DMS79 treated with DMSO at 0.1 percent for 48 hours (cell line): ENCODE data around the gene MAST4.

ENCODE experiments used
- DNase-seq: peaks from one replicate; lab custom pipeline; 2025; lab: John Stamatoyannopoulos, UW

MAST4 gene

DNA sequence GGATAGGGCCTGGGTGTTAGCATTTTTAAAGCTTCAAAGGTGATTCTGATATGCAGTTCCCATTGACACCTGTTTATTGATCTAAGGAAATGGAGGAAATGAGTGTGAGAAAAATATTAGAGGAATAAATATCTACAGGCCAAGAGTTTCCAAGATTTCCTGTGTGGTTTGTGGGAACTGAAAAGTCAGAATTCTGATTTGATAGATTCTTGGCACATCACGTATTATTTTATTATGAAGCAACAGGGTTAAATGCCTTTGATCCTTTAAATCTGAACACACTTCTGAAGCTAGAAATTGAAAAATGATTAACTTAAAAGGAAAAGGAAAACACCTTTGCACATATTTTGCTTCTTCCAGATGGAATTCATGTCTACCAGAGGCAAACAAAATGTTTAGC is 486.7 kb downstream of the MAST4 start:
- DNase-seq, result no peak

GRCh38 chr5:67085616-67086015 is 489.4 kb downstream of the MAST4 start:
- peak; percentile 47 for DNase-seq

DNA sequence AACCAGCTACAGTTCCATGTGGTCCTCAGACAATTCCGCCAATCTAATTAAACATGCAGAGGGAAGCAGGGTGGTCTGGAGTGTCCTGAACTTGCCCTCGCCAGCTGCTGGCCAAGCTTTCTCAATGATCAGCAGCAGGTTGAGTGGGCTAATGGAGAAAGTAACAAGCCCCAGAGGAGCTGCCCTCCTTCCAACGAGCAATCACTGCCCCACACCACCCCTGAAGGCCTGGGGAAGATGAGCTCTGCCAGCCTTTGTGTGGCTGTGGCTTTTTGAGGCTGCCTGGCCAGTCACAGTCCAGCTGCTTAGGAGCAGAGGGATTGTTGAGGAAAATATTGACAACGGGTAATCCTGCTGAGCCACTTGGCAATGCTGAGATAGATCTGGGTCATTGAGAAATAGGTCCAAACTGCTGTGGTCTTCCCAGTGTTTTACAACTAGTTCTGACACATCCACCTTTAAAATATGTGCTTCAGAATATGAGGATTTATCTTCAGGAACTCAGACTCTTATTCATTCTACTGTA is 493.1 kb downstream of the MAST4 start:
- DNase-seq, result peak; percentile 9

DNA sequence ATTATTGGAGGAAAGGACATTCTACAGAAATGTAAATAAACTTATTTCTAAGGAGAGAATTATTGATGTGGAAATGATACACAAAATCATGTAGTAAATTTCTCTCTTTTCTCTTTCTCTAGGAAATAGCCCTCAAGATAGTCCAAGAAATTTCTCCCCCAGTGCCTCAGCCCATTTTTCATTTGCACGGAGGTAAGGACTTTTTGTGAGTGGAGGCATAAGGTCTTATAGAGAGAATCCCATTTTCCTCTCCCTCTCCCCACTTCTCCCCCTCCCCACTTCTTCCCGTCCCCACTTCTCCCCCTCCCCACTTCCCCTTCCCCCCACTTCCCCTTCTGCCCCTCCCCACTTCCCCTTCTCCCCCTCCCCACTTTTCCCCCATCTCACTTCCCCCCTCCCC is 493.8 kb downstream of the MAST4 start:
- DNase-seq, result no peak

GRCh38 chr5:67090593-67090992 is 494.4 kb downstream of the MAST4 start:
- DNase-seq, result no peak

GRCh38 chr5:67092535-67092934 is 496.3 kb downstream of the MAST4 start:
- no peak for DNase-seq

DNA sequence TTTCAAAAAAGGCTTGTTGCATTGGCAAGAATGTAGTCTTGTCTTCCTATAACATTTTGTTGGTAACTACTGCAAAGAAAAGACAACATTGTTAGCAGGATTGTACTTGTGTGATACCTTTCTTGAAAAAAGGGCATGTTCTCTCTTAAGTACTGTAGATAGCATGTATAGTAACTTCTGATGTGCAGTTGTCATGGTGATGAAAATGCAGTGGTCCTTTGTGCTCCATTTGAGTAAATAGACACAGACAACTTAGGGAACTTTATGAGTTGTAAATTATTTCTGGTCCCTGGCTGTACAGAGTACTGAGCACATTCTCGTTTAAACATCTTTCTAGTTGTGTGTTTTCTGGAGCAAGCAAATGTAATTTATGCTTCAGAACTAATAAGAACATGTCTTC is 497.1 kb downstream of the MAST4 start:
- no peak for DNase-seq

DNA sequence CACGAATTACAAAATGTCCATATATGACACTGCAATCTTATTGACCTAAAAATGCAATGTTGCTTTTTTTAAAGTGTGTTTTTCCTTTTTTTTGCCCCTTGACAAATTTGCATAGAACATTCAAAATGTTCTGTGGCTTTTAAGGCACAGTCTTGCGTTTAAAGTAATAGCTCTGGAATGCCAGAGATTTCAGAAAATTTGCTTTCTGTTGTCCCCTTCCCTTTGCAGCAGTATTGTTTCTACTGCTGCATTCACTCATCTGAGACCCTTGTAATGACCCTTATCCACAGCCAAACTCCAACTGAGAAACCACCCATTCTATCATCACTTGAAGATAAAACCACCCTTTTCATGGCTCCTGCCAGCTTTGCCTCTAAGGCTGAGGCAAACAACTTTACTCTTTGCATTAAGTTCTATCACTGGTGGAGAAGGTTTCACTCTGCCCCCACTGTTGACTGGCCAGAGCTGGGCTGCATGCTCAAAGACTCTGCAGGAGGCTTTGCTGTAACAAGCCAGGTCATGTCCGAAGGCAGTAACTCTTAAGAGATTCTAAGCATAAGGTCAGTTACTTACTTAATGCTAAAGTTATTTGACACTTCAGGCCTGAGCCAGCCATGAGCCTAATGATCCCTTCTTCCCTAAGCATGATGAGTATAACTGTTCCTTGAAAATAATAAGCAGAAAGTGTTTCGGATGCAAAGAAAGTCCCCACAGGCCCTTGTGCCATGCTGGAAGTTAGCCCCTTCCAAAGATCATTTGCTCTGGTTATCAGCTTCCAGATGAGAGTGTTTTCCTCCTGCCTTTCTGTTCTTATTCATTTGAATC is 498.5 kb downstream of the MAST4 start:
- DNase-seq, result no peak

- no peak for DNase-seq
Measured at GRCh38 chr5:67095346-67096171, 499.4 kb downstream of the MAST4 start.

DNA sequence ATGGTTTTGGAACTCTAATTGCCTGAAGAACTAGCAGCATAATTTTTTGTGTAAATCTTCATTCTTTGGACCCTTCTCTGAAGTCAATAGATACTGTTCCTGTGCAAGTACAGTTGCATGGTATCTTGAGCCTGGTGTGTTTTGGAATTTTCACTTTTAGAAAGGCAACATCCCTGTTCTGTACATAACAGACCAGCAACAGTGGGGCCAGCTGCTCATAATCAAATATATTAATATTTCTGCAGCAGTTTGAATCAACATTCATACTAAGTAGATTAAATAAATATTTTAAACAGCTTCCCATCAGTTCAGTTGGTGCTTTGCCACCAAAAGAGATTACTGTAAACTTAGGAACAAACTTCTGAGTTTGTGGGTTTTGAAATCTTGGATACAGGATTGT is 502.5 kb downstream of the MAST4 start:
- DNase-seq, result no peak

DNA sequence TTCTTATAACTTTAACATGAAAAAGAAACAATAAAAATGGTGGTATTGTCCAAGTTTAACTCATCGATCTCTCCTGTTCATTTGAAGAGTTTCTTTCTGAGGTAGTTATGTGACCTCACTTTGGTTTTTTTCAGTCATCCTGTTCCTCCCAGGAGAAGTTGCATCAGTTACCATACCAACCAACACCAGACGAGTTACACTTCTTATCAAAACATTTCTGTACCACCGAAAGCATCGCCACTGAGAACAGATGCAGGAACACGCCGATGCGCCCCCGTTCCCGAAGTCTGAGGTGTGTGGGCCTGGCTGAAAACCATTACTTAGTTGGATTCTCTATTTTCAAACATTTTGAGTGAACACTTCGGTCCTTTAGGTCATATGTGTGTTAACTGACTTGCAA is 504.1 kb downstream of the MAST4 start:
- DNase-seq, result no peak

GRCh38 chr5:67102708-67103107 is 506.5 kb downstream of the MAST4 start:
- DNase-seq, result no peak

DNA sequence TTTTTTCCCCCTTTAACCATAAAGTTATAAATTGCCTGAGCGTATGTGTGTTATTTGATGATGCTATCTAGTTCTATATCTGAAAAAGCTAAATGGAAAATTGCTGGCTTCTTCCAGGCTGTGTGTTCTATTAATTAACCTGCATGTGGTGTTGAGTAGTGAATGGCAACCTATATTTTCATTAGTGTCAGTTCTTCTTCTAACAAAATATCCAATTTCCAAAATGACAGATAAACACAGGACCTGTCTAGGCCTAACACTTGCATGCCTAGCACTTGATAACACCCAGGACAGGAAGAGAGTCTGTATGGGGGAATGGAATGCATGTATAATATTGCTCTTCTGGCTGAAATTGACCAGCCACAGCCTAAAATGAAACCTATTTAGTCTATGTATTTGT is 508.7 kb downstream of the MAST4 start:
- DNase-seq, result no peak

DNA sequence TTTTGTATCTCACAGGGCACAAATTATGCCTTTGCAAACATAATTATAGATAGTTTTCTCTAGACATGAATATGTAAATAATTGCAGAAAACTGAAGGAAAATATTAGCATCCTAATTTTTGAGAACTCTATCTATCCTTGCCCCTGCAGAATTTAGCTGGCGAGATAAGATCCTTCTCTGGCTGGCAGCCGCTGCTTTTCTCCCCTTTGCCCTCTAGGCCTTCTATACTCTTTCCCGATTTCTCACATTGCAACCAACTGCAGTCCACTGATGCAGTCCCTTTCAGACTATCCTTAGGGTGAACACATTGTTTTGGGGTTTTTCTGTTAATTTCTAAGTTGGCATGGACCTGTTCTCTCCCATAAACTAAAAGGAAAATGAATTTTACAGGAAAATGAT is 509.1 kb downstream of the MAST4 start:
- no peak for DNase-seq

DNA sequence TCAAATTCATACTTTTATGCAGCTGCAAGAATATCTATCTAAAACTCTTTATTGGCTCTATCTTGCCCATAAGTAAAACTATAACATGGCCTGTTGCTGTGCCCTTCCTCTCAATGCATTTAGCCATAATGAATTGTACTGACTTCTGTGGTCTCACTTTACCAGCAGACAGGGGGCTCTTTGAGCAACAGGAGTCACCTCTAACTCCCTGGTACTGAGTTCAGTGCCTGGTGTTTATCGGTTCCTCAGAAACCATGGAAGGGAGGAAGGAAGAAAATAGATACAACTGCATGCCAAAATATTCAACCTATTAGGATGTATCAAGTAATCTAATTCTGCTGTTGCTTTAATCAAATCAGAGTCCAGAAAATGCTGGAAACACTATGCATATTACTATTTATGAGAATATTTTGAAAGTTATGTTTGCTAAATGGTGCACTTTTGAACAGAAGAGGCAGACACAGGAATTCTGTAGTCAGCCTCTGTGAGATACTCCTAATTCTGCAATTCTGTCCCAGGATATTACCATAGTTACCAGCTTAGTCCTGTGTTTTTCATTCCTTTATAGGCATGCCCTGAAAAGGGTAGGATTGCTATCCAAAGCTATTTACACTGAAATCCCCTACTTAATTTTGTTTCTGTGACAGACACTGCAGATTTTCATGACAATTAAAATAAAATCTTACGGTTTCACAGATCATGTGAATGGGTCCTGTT is 510.6 kb downstream of the MAST4 start:
- DNase-seq, result no peak

- DNase-seq, result no peak
Measured at GRCh38 chr5:67111779-67112178, 515.6 kb downstream of the MAST4 start.

DNA sequence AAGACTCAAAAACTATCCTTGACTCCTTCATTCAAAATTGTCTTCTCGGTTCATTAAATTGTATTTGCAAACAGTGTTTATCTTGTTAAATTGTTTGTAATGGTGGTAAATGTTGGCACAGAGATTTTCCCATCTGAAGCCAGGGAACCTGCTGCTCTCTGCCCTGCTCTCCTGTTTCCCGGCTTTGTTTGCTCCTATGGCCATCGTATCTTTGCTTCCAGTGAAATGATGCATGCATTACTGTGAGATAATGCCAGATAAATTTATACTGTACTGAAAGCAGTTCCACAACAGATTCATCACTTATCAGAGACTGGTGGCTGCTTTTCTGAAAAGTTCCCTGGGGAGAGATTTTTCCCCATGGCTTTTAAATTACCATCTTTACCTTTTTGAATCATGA is 519.1 kb downstream of the MAST4 start:
- peak; percentile 39 for DNase-seq

GRCh38 chr5:67115817-67116216 is 519.6 kb downstream of the MAST4 start:
- no peak for DNase-seq

GRCh38 chr5:67118050-67118620 is 521.9 kb downstream of the MAST4 start:
- no peak for DNase-seq

- DNase-seq, result no peak
Measured at GRCh38 chr5:67119010-67119409, 522.8 kb downstream of the MAST4 start.

DNA sequence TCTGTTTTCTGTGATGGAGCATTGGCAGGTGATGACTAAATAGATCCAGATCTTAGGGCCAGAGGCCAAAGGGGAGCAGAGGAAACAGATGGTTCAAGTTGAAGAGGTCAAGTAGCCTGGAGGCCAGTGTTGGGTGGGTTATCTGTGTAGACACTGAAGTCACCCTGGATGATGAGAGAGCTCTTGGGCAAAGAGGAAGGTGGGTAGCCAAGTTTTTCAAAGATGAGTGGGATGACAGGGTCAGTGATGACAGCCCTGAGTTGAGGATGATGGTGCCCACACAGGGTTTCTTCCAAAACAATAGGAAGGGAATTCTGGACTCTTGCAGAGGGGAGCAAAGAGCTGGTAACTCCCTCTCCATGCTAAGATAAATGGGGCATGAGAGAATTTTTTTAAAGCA is 523.8 kb downstream of the MAST4 start:
- DNase-seq, result no peak

GRCh38 chr5:67123819-67124218 is 527.6 kb downstream of the MAST4 start:
- DNase-seq, result no peak
